ENCODE results near the gene SNX1. TPM values are rescaled to one million over a fixed set of nuclear protein-coding genes. Genes with fewer than 3 reads are reported as not detected.

Gene SNX1
- total and polyA plus RNA-seq, 2 donors (not counting 1 experiment from before 2014, with no cell fraction given) = 87.9 to 152 TPM

DNA sequence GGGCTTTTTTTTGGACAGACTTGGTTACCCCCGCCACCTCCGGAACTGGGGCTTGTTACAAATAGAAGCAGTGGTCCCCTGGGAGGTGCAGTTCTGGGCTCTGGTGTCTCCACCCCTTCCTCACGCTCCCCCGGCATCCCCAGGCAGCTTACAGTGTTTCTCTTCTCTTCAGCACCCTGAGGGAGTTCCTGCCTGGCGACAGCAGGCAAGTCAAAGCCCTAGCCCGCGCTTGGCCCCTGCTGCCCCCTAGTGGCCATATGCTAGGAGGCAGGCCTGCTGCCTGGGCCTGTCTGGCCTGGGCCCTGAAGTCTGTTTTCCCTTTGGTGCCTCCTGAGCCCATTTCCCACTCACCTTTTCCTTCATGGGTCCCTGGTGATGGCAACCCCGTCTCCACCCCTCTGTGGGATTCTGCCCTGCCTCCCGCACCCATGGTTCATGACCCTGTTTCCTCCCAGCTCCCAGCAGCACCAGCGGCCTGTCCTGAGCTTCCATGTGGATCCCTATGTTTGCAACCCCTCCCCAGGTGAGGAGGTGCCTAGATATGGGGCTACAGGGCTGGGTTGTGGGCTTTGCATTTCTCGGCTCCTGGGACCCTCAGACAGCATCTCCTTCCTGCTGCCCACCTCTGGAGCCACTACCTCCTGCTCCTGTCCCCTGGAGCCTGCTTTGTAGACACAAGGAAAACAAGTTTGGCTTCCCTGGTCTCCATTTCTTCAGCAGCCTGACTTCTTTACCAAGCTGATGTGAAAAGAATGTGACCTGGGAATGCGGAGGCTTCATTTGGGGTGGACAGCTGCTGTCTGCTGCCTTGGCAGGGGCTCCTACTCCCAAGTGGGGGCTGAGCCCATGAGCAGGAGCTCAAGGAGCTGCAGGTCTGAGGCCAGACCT is 57.9 kb downstream of the SNX1 start:
- 11% methylated on average over 10 of the region's 12 CpGs for WGBS (ENCODE audit: insufficient coverage)
- no peaks in the 10 kb centered on the region for H3K27me3 Mint-ChIP-seq
- Histone ChIP-seq H4K20me1 (ENCODE audit: control insufficient read depth, insufficient read depth, low read length, poor library complexity, severe bottlenecking) (peaks cover 79% of the 10 kb centered on the region), H3K27ac (ENCODE audit: low read length in 2 of 2) (peak overlapping the region; percentile 79 to 83), H3K4me2 (replicated peaks; ENCODE audit: low read depth, low read length, poor library complexity, severe bottlenecking) (peak overlapping the region; percentile 87), H3K9me3 (ENCODE audit: control extremely low read depth in 1 of 3, control insufficient read depth in 2 of 3, insufficient read depth in 1 of 3, low read length in 2 of 3) (no peaks in the 10 kb centered on the region), H2AFZ (ENCODE audit: insufficient read depth, low read depth, low read length, poor library complexity, severe bottlenecking) (peak overlapping the region; percentile 79), H3K36me3 (replicated peaks in 1 of 2; ENCODE audit: control extremely low read depth in 1 of 2, control insufficient read depth in 1 of 2, extremely low read depth in 1 of 2, insufficient read depth in 2 of 2, low read length in 1 of 2) (peaks cover 7 to 49% of the 10 kb centered on the region in 2 experiments), H3K27me3 (replicated peaks in 1 of 4; ENCODE audit: control extremely low read depth in 1 of 4, control insufficient read depth in 3 of 4, insufficient read depth in 4 of 4, low read length in 3 of 4) (no peaks in the 10 kb centered on the region), H3K4me3 (ENCODE audit: control extremely low read depth in 1 of 5, extremely low read depth in 1 of 5, insufficient read depth in 1 of 5, low read depth in 2 of 5, low read length in 4 of 5) (peak overlapping the region in 4 of 5 experiments; percentile 91 to 96 (median 94)), H3K9ac (ENCODE audit: low read length) (peak overlapping the region; percentile 91), H3K79me2 (ENCODE audit: control insufficient read depth, insufficient read depth, low read length) (peaks cover 61% of the 10 kb centered on the region), H3K4me1 (ENCODE audit: control insufficient read depth in 2 of 2, insufficient read depth in 2 of 2, low read length in 2 of 2) (peaks cover 34 to 67% of the 10 kb centered on the region in 2 donors)
- DNase-seq (peak; percentile 97), ATAC-seq (ENCODE audit: low read depth) (peak; percentile 82)
- peaks cover 76% of the 10 kb centered on the region for H3K4me1 Mint-ChIP-seq
- TF ChIP-seq, protein P1, sequence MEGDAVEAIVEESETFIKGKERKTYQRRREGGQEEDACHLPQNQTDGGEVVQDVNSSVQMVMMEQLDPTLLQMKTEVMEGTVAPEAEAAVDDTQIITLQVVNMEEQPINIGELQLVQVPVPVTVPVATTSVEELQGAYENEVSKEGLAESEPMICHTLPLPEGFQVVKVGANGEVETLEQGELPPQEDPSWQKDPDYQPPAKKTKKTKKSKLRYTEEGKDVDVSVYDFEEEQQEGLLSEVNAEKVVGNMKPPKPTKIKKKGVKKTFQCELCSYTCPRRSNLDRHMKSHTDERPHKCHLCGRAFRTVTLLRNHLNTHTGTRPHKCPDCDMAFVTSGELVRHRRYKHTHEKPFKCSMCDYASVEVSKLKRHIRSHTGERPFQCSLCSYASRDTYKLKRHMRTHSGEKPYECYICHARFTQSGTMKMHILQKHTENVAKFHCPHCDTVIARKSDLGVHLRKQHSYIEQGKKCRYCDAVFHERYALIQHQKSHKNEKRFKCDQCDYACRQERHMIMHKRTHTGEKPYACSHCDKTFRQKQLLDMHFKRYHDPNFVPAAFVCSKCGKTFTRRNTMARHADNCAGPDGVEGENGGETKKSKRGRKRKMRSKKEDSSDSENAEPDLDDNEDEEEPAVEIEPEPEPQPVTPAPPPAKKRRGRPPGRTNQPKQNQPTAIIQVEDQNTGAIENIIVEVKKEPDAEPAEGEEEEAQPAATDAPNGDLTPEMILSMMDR (IDR thresholded peaks at IDR 0.05) = peak; percentile 92
- no peak for TF ChIP-seq EZH2 (IDR thresholded peaks at IDR 0.05; ENCODE audit: borderline replicate concordance, insufficient read depth, low read depth, low read length, poor library complexity, severe bottlenecking)
- ChIA-PET CTCF (interaction anchor here (0.6 to 4.7 kb wide), 28 partner anchors 9 to 958 kb away, joined by 3 to 62 read pairs (median 5); partner anchors contain the start of genes CIAO2A, PPIB and SNX1), POLR2A (interaction anchor here (0.6 to 3.9 kb wide), 11 partner anchors 9 to 360 kb away, joined by 3 to 55 read pairs (median 4); partner anchors contain the start of genes CIAO2A, PPIB and SNX1)
- peak overlapping the region; percentile 90 for H3K4me3 Mint-ChIP-seq
- H3K27ac Mint-ChIP-seq = peak overlapping the region; percentile 94
- no peaks in the 10 kb centered on the region for H3K9me3 Mint-ChIP-seq (ENCODE audit: insufficient read depth)
- intact Hi-C loops (cut with micrococcal nuclease) = loop anchor here (1.0 to 5.0 kb wide), 9 partner anchors 9 to 549 kb away; partner anchors contain the start of genes CIAO2A, HERC1 and PPIB
